Endometrial microvascular endothelial cells (primary cell): ENCODE data around the gene DDIT3. TPM values are rescaled to one million over a fixed set of nuclear protein-coding genes. Genes with fewer than 3 reads are reported as not detected.
"Not testable (repeated sequence)": the region's sequence is repeated elsewhere in the genome, so short reads cannot be mapped to it uniquely, and the experiment has no call there.

Experiments
- in situ Hi-C: cut with HindIII; loops from 2 replicates; pipeline ENCODE4 v1.10.0; 2017; ENCODE audit warnings: low sequenced_read_pairs, low pct_unique_long_range_greater_than_20kb; ENCODE audit errors: inconsistent ontology term
- total RNA-seq: library from RNA; depleted of rRNA; stranded (reverse); fragments of >200 nt; gene quantifications from one replicate; pipeline ENCODE4 v1.2.3, GENCODE V29; 2015; ENCODE audit errors: inconsistent ontology term

The DDIT3 gene
- total RNA-seq, 1 donor from 2014 or later: 6.6 TPM

GRCh38 chr12:57528831-57529555, 8.7 kb upstream of the DDIT3 start:
- in situ Hi-C loops: no loop called here

DNA sequence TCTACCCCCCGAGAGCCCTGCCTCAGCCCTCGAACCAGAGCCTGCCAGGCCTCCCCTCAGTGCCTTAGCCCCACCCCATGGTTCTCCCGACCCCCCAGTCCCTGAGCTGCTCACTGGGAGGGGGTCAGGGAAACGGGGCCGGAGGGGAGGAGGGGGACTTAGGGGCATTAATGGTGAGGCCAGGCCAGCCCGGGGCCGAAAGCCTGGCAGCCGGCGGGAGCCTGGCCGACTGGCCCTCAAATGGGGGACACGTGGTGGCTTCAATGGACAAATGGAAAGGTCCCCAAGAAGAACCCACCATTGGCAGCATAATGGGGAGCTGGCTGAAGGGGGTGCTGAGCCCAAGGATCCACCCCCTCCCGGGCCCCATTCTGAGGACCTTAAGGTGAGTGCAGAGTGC, 7.9 kb upstream of the DDIT3 start:
- in situ Hi-C loops: no loop called here

- in situ Hi-C loops: no loop called here
These were observed 6.9 kb upstream of the DDIT3 start for GRCh38 chr12:57527184-57527583.

GRCh38 chr12:57526477-57527126, 6.3 kb upstream of the DDIT3 start:
- in situ Hi-C loops: no loop called here

GRCh38 chr12:57525615-57526383, 5.5 kb upstream of the DDIT3 start:
- in situ Hi-C loops: no loop called here

- in situ Hi-C loops: no loop called here
These were observed 4.7 kb upstream of the DDIT3 start for GRCh38 chr12:57524814-57525614.

- in situ Hi-C loops: no loop called here
These were observed 3.6 kb upstream of the DDIT3 start for GRCh38 chr12:57523706-57524614.

- in situ Hi-C loops: no loop called here
These were observed 2.8 kb upstream of the DDIT3 start for GRCh38 chr12:57522887-57523705.

DNA sequence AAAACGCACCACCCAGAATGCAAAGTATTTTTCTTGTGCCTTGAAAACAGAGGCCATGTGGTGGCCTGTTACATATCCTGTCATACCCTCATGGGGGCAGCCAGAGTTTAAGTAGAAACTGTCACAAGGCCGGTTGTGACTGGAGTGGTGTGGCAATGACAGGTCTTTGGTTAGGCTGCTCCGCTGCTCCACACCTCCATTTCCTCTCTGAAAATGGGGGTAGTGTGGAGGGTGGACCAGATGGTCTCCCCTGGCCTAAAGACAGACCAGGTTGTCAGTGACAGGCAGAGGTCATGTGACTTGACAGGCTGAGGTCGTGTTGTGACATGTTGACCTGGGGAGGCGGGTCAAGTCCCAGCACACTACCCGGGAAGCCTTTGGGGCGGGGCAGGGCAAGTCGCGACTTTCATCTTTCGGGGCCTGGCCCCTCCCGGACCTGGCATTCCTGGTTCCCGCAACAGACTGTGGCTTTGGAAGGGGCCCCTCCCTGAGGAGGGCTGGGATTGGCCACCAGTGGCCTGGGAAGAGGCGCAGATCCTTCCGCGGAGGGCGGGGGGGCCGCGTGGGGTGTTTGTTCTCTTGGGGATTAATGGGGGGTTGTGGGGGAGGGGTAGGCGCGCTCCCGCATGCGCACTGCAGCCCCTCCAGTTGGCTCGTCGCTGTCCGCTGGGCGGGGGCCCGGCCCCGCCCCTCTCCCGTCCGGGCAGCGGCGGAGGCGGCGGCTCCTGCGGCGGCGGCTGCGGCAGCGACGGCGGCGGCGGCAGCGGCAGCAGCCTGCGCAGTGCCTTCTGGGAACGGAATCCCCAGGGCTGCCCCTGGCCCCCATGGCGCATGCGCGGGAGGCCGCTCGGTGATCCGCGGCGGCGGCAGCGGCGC, 1.9 kb upstream of the DDIT3 start, which contains the start of gene MBD6:
MBD6 (plus strand) TSS at position 814 of the 876 bp plus-strand sequence. CDS start 1,480 bp downstream, outside the sequence.
- in situ Hi-C loops: no loop called here

- in situ Hi-C loops: no loop called here
These were observed 1.3 kb upstream of the DDIT3 start for GRCh38 chr12:57521525-57522010.

GRCh38 chr12:57519796-57520052, 590 bp downstream of the DDIT3 start:
- in situ Hi-C loops: no loop called here

DNA sequence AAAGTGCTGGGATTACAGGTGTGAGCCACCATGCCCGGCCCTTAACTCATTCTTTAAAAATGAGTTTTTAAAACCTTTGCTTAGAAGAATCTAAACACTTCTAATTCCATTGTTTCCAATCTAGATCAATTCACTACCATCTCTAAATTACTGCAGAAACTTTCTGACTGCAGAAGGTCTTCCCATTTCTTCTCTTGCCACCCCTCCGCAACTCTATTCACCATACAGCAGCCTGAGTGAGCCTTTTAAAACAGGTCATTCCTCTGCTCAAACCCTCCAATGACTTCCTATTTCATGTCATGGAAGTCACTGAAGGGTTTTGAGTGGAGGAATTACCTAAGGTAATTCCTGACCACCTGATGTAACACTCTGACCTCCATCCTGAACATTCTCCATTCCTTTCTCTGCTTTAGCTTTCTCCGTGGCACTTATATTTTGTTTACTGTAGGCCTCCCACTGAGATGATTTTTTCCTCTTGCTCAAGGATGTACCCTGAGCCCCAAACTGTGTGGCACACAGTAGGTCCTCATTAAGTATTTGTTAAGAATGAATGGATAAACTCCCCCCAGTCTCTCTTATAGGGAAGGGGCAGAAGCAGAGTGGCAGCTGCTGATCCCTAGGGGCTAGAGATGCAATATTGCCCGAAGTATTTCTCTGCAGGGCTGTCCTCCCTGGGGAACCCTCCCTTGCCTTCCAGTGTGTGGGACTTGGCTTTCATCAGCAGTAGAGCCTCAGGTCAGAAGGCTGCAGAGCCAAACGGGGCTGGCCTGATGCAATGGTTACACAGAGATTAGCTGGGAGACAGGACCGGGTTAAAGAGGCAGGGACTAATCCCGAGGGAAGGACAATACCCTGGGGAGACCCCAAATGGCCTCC, 1.2 kb downstream of the DDIT3 start:
- in situ Hi-C loops: no loop called here

- in situ Hi-C loops: no loop called here
These were observed 2.0 kb downstream of the DDIT3 start for GRCh38 chr12:57518176-57518919.

DNA sequence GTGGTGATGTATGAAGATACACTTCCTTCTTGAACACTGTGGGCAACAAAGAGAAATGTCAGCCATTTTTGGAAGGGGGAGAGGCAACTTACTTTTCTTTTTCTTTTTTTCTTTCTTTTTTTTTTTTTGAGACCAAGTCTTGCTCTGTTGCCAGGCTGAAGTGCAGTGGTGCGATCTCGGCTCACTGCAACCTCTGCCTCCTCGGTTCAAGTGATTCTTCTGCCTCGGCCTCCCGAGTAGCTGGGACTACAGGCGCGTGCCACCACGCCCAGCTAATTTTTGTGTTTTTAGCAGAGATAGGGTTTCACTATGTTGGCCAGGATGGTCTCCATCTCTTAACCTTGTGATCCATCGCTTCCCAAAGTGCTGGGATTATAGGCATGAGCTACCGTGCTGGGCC, 2.6 kb downstream of the DDIT3 start:
- in situ Hi-C loops: not testable (repeated sequence)

DNA sequence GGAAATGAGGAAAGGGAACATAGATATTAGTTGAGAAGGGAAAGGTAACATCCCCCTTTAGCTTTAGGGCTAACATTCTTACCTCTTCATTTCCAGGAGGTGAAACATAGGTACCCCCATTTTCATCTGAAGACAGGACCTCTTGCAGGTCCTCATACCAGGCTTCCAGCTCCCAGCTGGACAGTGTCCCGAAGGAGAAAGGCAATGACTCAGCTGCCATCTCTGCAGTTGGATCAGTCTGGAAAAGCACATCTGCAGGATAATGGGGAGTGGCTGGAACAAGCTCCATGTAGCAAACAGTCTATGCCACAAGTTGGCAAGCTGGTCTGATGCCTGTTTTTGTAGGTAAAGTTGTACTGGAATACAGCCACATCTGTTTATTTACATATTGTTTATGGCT, 3.1 kb downstream of the DDIT3 start:
- in situ Hi-C loops: no loop called here
